Astrocyte (in vitro differentiated cells and primary cell): Measurements from ENCODE around the gene OSBPL5. TPM values are rescaled to one million over a fixed set of nuclear protein-coding genes. Genes with fewer than 3 reads are reported as not detected.

Experiments
- DNase-seq: peaks from one replicate; pipeline ENCODE4 v3.0.0-alpha.2; 2010; ENCODE audit warnings: low read depth
- FAIRE-seq: peaks from 2 replicates; lab custom pipeline; 2011; peaks lifted over from hg19 to GRCh38; lab: Jason Lieb, UNC
- H2AFZ ChIP-seq: 2 replicates; pipeline ENCODE4 v1.6.0; 2012; ENCODE audit warnings: low read depth, low read length, inconsistent platforms
- H3K27ac ChIP-seq: 2 replicates; pipeline ENCODE4 v1.5.1; 2011; ENCODE audit warnings: low read depth, low read length, inconsistent platforms
- H3K27me3 ChIP-seq: 2 replicates; pipeline ENCODE4 v1.6.0; 2011; ENCODE audit warnings: low read length, inconsistent platforms; ENCODE audit not compliant: insufficient read depth
- H3K36me3 ChIP-seq: 2 replicates; pipeline ENCODE4 v1.5.1; 2011; ENCODE audit warnings: low read length, inconsistent platforms; ENCODE audit not compliant: insufficient read depth
- H3K4me1 ChIP-seq: 2 replicates; pipeline ENCODE4 v1.5.1; 2011; ENCODE audit warnings: low read length, inconsistent platforms; ENCODE audit not compliant: insufficient read depth
- H3K4me2 ChIP-seq: 2 replicates; pipeline ENCODE4 v1.6.0; 2012; ENCODE audit warnings: low read length, inconsistent platforms
- H3K4me3 ChIP-seq: 2 replicates; pipeline ENCODE4 v1.5.1; 2011; ENCODE audit warnings: low read depth, mild to moderate bottlenecking, low read length, inconsistent platforms; ENCODE audit not compliant: insufficient read depth
- H3K79me2 ChIP-seq: 2 replicates; pipeline ENCODE4 v1.6.0; 2012; ENCODE audit warnings: mild to moderate bottlenecking, low read length, inconsistent platforms; ENCODE audit not compliant: insufficient read depth
- H3K9ac ChIP-seq: 2 replicates; pipeline ENCODE4 v1.6.0; 2012; ENCODE audit warnings: mild to moderate bottlenecking, low read length, inconsistent platforms
- H3K9me3 ChIP-seq: 2 replicates; pipeline ENCODE4 v1.5.1; 2012; ENCODE audit warnings: low read depth, mild to moderate bottlenecking, low read length, inconsistent platforms; ENCODE audit not compliant: insufficient read depth
- H4K20me1 ChIP-seq: 2 replicates; pipeline ENCODE4 v1.6.0; 2012; ENCODE audit warnings: low read length, inconsistent platforms; ENCODE audit not compliant: insufficient read depth
- H3K27ac Mint-ChIP-seq: one replicate; pipeline ENCODE4 v1.8.0; 2021; ENCODE audit warnings: mild to moderate bottlenecking, mixed read lengths; ENCODE audit not compliant: unreplicated experiment
- H3K27me3 Mint-ChIP-seq: one replicate; pipeline ENCODE4 v1.8.0; 2021; ENCODE audit warnings: low read depth, mixed read lengths; ENCODE audit not compliant: unreplicated experiment
- H3K36me3 Mint-ChIP-seq: one replicate; pipeline ENCODE4 v1.8.0; 2021; ENCODE audit warnings: low read depth, mixed read lengths; ENCODE audit not compliant: unreplicated experiment
- H3K4me1 Mint-ChIP-seq: one replicate; pipeline ENCODE4 v1.8.0; 2021; ENCODE audit warnings: low read depth, mixed read lengths; ENCODE audit not compliant: unreplicated experiment
- H3K4me3 Mint-ChIP-seq: one replicate; pipeline ENCODE4 v1.8.0; 2021; ENCODE audit warnings: mild to moderate bottlenecking, moderate library complexity, mixed read lengths; ENCODE audit not compliant: unreplicated experiment
- H3K9me3 Mint-ChIP-seq: one replicate; pipeline ENCODE4 v1.8.0; 2021; ENCODE audit warnings: mild to moderate bottlenecking, mixed read lengths; ENCODE audit not compliant: unreplicated experiment
- CTCF ChIP-seq: IDR thresholded peaks from 2 replicates; pipeline ENCODE4 v1.5.1; 2011; ENCODE audit warnings: low read depth, mild to moderate bottlenecking, inconsistent platforms, low read length, moderate library complexity; ENCODE audit not compliant: insufficient read depth
- EZH2 ChIP-seq: IDR thresholded peaks from 2 replicates; pipeline ENCODE4 v1.6.1; 2012; ENCODE audit warnings: mild to moderate bottlenecking, low read length, inconsistent platforms; ENCODE audit not compliant: insufficient read depth
- total RNA-seq: library from RNA; stranded (reverse); gene quantifications from 2 replicates; pipeline ENCODE4 v1.2.1, GENCODE V29; 2021

OSBPL5 gene
- total RNA-seq, 1 donor from 2014 or later = 29.0 TPM

- Histone ChIP-seq H3K9me3 (no peaks in the 10 kb centered on the region), H3K79me2 (no peaks in the 10 kb centered on the region), H2AFZ (no peak overlapping the region), H3K4me1 (peaks cover 6% of the 10 kb centered on the region), H3K4me3 (no peak overlapping the region), H3K27ac (no peak overlapping the region), H3K27me3 (peaks cover 2% of the 10 kb centered on the region), H3K9ac (no peak overlapping the region), H3K4me2 (no peak overlapping the region), H3K36me3 (no peaks in the 10 kb centered on the region), H4K20me1 (peaks cover 7% of the 10 kb centered on the region)
- no peaks in the 10 kb centered on the region for H3K36me3 Mint-ChIP-seq
- FAIRE-seq (no peak), DNase-seq (no peak)
- H3K4me3 Mint-ChIP-seq = no peak overlapping the region
- no peaks in the 10 kb centered on the region for H3K4me1 Mint-ChIP-seq
- no peaks in the 10 kb centered on the region for H3K9me3 Mint-ChIP-seq
- H3K27ac Mint-ChIP-seq = no peak overlapping the region
- peaks cover 23% of the 10 kb centered on the region for H3K27me3 Mint-ChIP-seq
- no peak for TF ChIP-seq CTCF
- no peak for TF ChIP-seq EZH2
Measured at GRCh38 chr11:3086671-3087150, 78.4 kb downstream of the OSBPL5 start.

- H4K20me1 ChIP-seq = peaks cover under 1% of the 10 kb centered on the region
- peaks cover 5% of the 10 kb centered on the region for H3K4me1 ChIP-seq
- H3K79me2 ChIP-seq = no peaks in the 10 kb centered on the region
- peaks cover 2% of the 10 kb centered on the region for H3K27me3 ChIP-seq
- no peak overlapping the region for H3K4me2 ChIP-seq
- Mint-ChIP-seq H3K9me3 (no peaks in the 10 kb centered on the region), H3K27me3 (peaks cover 23% of the 10 kb centered on the region), H3K4me1 (no peaks in the 10 kb centered on the region), H3K27ac (no peak overlapping the region), H3K36me3 (no peaks in the 10 kb centered on the region), H3K4me3 (no peak overlapping the region)
- DNase-seq (no peak), FAIRE-seq (no peak)
- no peaks in the 10 kb centered on the region for H3K9me3 ChIP-seq
- no peak overlapping the region for H3K27ac ChIP-seq
- no peaks in the 10 kb centered on the region for H3K36me3 ChIP-seq
- TF ChIP-seq CTCF (no peak), EZH2 (no peak)
- H3K9ac ChIP-seq = no peak overlapping the region
- H3K4me3 ChIP-seq = no peak overlapping the region
- no peak overlapping the region for H2AFZ ChIP-seq
Measured at GRCh38 chr11:3086114-3086513, 79.0 kb downstream of the OSBPL5 start.

GRCh38 chr11:3085052-3085451, 80.1 kb downstream of the OSBPL5 start:
- no peak for TF ChIP-seq CTCF
- no peak for TF ChIP-seq EZH2
- Mint-ChIP-seq H3K4me1 (peaks cover under 1% of the 10 kb centered on the region), H3K9me3 (no peaks in the 10 kb centered on the region), H3K36me3 (no peaks in the 10 kb centered on the region), H3K27me3 (peaks cover 23% of the 10 kb centered on the region), H3K27ac (no peak overlapping the region), H3K4me3 (no peak overlapping the region)
- Histone ChIP-seq H3K27me3 (peaks cover 2% of the 10 kb centered on the region), H3K36me3 (no peaks in the 10 kb centered on the region), H3K27ac (no peak overlapping the region), H3K79me2 (no peaks in the 10 kb centered on the region), H4K20me1 (no peaks in the 10 kb centered on the region), H3K4me2 (no peak overlapping the region), H3K4me1 (peaks cover 5% of the 10 kb centered on the region), H3K9ac (no peak overlapping the region), H3K9me3 (no peaks in the 10 kb centered on the region), H2AFZ (no peak overlapping the region), H3K4me3 (no peak overlapping the region)
- no peak for DNase-seq
- FAIRE-seq = no peak
